Nephron (organoid): ENCODE measurements around the gene ZP2.

Source experiments
- H3K27ac Mint-ChIP-seq, 3 experiments: 2 replicates each; pipeline ENCODE4 v1.8.0; 2020; ENCODE audit warnings: mixed read lengths in 3 of 3, mild to moderate bottlenecking in 2 of 3, moderate library complexity in 1 of 3
- H3K27me3 Mint-ChIP-seq: 2 replicates; pipeline ENCODE4 v1.8.0; 2021; ENCODE audit warnings: low read depth, mild to moderate bottlenecking, moderate library complexity, mixed read lengths
- H3K36me3 Mint-ChIP-seq: 2 replicates; pipeline ENCODE4 v1.8.0; 2020; ENCODE audit warnings: low read depth, mixed read lengths
- H3K4me1 Mint-ChIP-seq: 2 replicates; pipeline ENCODE4 v1.8.0; 2020; ENCODE audit warnings: mixed read lengths
- H3K4me3 Mint-ChIP-seq, 3 experiments: 2 replicates each; pipeline ENCODE4 v1.8.0; 2020; ENCODE audit warnings: mild to moderate bottlenecking in 3 of 3, mixed read lengths in 3 of 3, moderate library complexity in 2 of 3
- H3K9me3 Mint-ChIP-seq: 2 replicates; pipeline ENCODE4 v1.8.0; 2020; ENCODE audit warnings: mixed read lengths
- TF ChIP-seq, protein P1 (sequence below), 3 experiments: fragments of 200-600 bp; sonication (generic); IDR thresholded peaks; one replicate each; pipeline ENCODE4 v1.5.0; 2021; ENCODE audit warnings: antibody characterized with exemption in 3 of 3; ENCODE audit not compliant: unreplicated experiment in 3 of 3

Gene ZP2

DNA sequence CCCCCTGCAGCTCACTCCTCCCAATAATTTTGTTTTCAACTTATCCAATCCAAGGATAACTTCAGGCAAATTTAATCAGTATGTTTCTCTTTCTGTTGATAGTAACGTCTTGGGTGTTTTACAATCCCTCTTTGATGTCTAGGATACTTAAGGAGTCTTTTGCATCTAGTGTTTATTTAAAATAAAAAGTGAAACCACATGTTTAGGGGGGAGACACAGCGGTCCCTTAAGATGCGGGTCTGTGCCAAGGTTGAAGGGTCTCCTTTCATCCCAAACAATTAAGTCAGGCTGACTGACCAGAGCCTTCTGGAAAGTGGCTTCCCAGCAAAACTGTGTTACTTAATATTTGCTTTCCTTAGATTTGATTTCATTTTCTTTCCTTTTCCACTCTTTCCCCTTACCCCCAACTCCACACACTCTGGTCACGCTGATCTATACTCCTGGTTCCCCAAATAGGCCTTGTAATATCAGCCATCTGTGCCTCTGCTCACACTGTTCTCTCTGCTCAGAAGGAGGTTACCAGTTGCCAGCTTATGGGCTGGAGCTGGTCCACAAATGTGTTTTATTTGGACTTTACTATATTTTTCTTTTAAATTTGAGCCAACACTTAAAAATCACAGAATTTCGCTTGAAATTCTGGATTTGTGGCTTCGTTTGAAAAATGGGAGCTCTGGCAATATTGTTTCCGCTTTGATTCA lies 33.3 kb upstream of the ZP2 start:
- Mint-ChIP-seq H3K36me3 (no peaks in the 10 kb centered on the region), H3K27ac (peak overlapping the region in 2 of 3 experiments; percentile 4 to 29), H3K27me3 (no peaks in the 10 kb centered on the region), H3K9me3 (no peaks in the 10 kb centered on the region), H3K4me3 (no peak overlapping the region), H3K4me1 (peaks cover 18% of the 10 kb centered on the region)
- TF ChIP-seq, protein P1, sequence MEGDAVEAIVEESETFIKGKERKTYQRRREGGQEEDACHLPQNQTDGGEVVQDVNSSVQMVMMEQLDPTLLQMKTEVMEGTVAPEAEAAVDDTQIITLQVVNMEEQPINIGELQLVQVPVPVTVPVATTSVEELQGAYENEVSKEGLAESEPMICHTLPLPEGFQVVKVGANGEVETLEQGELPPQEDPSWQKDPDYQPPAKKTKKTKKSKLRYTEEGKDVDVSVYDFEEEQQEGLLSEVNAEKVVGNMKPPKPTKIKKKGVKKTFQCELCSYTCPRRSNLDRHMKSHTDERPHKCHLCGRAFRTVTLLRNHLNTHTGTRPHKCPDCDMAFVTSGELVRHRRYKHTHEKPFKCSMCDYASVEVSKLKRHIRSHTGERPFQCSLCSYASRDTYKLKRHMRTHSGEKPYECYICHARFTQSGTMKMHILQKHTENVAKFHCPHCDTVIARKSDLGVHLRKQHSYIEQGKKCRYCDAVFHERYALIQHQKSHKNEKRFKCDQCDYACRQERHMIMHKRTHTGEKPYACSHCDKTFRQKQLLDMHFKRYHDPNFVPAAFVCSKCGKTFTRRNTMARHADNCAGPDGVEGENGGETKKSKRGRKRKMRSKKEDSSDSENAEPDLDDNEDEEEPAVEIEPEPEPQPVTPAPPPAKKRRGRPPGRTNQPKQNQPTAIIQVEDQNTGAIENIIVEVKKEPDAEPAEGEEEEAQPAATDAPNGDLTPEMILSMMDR (IDR thresholded peaks at IDR 0.05; ENCODE audit: unreplicated experiment in 3 of 3), result no peak

DNA sequence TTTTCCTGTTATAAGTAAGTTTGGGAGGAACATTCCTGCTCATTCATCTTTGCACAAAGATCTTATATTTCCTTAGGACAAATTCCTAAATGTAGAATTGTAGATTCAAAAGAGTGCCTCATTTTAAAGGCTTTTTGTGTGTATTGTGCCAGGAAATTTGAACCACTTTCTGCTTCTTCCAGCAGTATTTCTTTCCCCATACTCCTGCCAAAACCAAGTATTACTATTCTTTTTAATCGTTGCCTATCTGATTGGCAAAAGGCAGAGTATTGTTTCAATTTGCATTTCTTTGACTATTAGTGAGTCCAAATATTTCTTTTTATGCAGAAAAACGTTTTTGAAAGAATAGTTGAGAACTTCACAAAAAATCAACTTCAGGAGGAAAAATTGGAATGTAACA lies 31.4 kb upstream of the ZP2 start:
- Mint-ChIP-seq H3K9me3 (no peaks in the 10 kb centered on the region), H3K4me1 (peaks cover 18% of the 10 kb centered on the region), H3K36me3 (no peaks in the 10 kb centered on the region), H3K27ac (peak overlapping the region in 1 of 3 experiments; percentile 44), H3K27me3 (no peaks in the 10 kb centered on the region), H3K4me3 (no peak overlapping the region)
- TF ChIP-seq, protein P1 (IDR thresholded peaks at IDR 0.05; ENCODE audit: unreplicated experiment in 3 of 3), result no peak

DNA sequence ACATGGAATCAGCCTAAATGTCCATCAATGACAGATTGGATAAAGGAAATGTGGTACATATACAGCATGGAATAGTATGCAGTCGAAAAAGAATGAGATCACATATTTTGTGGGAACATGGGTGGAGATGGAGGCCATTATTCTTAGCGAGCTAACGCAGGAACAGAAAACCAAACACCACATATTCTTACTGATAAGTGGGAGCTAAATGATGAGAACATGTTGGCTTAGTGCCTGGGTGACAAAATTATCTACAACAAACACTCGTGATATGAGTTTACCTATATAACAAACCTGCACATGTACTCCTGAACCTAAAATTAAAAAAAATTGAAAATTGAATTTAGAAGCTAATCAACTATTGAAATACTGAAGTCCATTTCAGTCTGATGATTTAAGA lies 28.3 kb upstream of the ZP2 start:
- Mint-ChIP-seq H3K36me3 (no peaks in the 10 kb centered on the region), H3K27me3 (no peaks in the 10 kb centered on the region), H3K4me3 (no peak overlapping the region), H3K27ac (no peak overlapping the region), H3K9me3 (no peaks in the 10 kb centered on the region), H3K4me1 (peaks cover 14% of the 10 kb centered on the region)
- TF ChIP-seq, protein P1 (IDR thresholded peaks at IDR 0.05; ENCODE audit: unreplicated experiment in 3 of 3), result no peak

DNA sequence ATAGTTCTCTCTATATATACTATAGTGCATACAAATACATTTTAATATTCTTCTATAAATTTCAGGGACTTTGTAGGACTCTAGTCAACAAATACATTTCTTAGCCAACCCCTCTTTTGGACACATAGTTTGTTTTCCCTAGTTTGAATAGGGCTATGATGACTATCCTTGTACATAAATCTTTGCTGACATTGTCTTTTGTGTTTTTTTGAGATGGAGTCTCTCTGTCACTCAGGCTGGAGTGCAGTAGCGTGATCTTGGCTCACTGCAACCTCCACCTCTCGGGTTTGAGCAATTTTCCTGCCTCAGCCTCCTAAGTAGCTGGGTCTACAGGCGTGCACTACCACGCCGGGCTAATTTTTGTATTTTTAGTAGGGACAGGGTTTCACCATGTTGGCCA lies 25.5 kb upstream of the ZP2 start:
- Mint-ChIP-seq H3K27me3 (no peaks in the 10 kb centered on the region), H3K27ac (no peak overlapping the region), H3K4me1 (no peaks in the 10 kb centered on the region), H3K36me3 (no peaks in the 10 kb centered on the region), H3K9me3 (no peaks in the 10 kb centered on the region), H3K4me3 (no peak overlapping the region)
- TF ChIP-seq, protein P1 (IDR thresholded peaks at IDR 0.05; ENCODE audit: unreplicated experiment in 3 of 3), result no peak

DNA sequence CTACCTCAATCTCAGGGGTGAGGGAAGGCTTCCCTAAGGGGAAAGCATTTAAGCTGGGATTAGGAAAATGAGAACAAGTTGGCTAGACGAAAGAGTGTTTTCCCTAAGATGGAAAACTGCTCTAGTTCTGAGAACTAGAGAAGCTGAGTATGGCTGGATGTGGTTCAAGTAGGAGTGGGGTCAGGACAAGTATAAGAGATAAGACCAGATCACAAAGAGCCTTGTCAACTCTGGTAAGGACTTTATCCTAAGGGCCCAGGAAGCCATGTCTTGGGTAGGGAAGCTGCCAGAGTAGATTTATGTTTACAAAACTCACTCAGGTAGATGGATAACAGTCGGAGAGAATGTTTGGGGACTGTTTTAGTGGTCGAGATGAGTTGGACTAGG lies 23.8 kb upstream of the ZP2 start:
- Mint-ChIP-seq H3K9me3 (no peaks in the 10 kb centered on the region), H3K27ac (no peak overlapping the region), H3K4me1 (no peaks in the 10 kb centered on the region), H3K4me3 (peak overlapping the region in 1 of 3 experiments; percentile 4), H3K36me3 (no peaks in the 10 kb centered on the region), H3K27me3 (no peaks in the 10 kb centered on the region)
- TF ChIP-seq, protein P1 (IDR thresholded peaks at IDR 0.05; ENCODE audit: unreplicated experiment in 3 of 3), result no peak

DNA sequence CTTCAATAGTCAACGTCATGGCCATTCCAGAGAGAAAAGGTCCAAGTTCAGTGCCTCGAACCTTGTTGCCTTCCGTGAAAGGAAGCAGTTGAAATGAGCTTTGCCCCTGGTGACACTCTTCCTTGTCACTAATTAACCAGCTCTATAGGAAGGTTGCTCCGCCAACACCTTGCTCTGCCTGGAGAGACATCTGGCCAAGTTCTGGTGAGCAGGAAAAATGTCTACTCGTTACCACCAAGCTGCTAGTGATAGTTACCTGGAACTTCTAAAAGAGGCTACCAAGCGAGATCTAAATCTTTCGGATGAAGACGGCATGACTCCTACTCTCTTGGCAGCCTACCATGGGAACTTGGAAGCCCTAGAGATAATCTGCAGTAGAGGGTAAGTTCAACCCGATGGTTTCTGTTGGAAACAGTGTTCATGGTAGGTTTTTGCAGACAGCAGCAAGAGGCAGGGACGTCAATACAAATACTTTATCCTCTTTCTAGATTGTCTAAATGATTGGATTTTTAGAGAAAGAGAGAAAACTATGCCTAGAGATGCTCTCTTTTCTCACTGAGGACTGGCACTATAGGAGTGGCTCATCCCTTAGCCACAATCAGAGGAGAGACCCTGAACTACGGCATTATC lies 22.3 kb upstream of the ZP2 start, which contains the start of gene ANKS4B:
Gene ANKS4B, plus strand, starts transcription at position 179 of the 630 bp plus-strand sequence. Its CDS starts 39 bp downstream, at position 218.
- Mint-ChIP-seq H3K27ac (peak within 1 kb of the TSS in 2 of 3 experiments; percentile 74 to 90), H3K36me3 (no peaks in the 10 kb centered on the region), H3K4me3 (peak within 1 kb of the TSS; percentile 16 to 70 (median 62)), H3K4me1 (no peaks in the 10 kb centered on the region), H3K9me3 (no peaks in the 10 kb centered on the region), H3K27me3 (peaks cover under 1% of the 10 kb centered on the region)
- TF ChIP-seq, protein P1 (IDR thresholded peaks at IDR 0.05; ENCODE audit: unreplicated experiment in 3 of 3), result no peak
